H9 (cell line): ENCODE measurements around the gene NSF. TPM values are rescaled to one million over a fixed set of nuclear protein-coding genes. Genes with fewer than 3 reads are reported as not detected.
A peak's percentile ranks its signal among the peaks of the same experiment; 100 is the strongest.

Source experiments
- DNase-seq: peaks from one replicate; pipeline ENCODE4 v3.0.0-alpha.2; 2017
- H2AFZ ChIP-seq: one replicate; pipeline ENCODE4 v1.6.1; 2013; ENCODE audit warnings: mild to moderate bottlenecking, low read length, control low read depth, moderate library complexity
- H2AK5ac ChIP-seq: 2 replicates; pipeline ENCODE4 v1.6.1; 2013; ENCODE audit warnings: low read length, control low read depth, mixed read lengths; ENCODE audit not compliant: insufficient read length
- H2BK120ac ChIP-seq: one replicate; pipeline ENCODE4 v1.6.1; 2013; ENCODE audit warnings: low read depth, mild to moderate bottlenecking, low read length, control low read depth, inconsistent platforms; ENCODE audit not compliant: poor library complexity, severe bottlenecking
- H2BK12ac ChIP-seq: 2 replicates; pipeline ENCODE4 v1.6.1; 2013; ENCODE audit warnings: low read length, control low read depth, mixed read lengths, low read depth; ENCODE audit not compliant: insufficient read length
- H2BK15ac ChIP-seq: 2 replicates; pipeline ENCODE4 v1.6.1; 2013; ENCODE audit warnings: low read depth, low read length, control low read depth
- H2BK20ac ChIP-seq: one replicate; pipeline ENCODE4 v1.6.1; 2013; ENCODE audit warnings: low read depth, mild to moderate bottlenecking, low read length, control low read depth, inconsistent platforms; ENCODE audit not compliant: poor library complexity, severe bottlenecking
- H2BK5ac ChIP-seq: 2 replicates; pipeline ENCODE4 v1.6.1; 2013; ENCODE audit warnings: low read length, control low read depth, mixed read lengths; ENCODE audit not compliant: insufficient read length
- H3K14ac ChIP-seq: 2 replicates; pipeline ENCODE4 v1.6.1; 2013; ENCODE audit warnings: low read length, control low read depth; ENCODE audit not compliant: insufficient read depth
- H3K18ac ChIP-seq: 2 replicates; pipeline ENCODE4 v1.6.1; 2013; ENCODE audit warnings: low read depth, mild to moderate bottlenecking, mixed read lengths, low read length, control low read depth; ENCODE audit not compliant: insufficient read length
- H3K23ac ChIP-seq: 2 replicates; pipeline ENCODE4 v1.6.1; 2013; ENCODE audit warnings: low read length, control low read depth, mixed read lengths, low read depth; ENCODE audit not compliant: insufficient read length
- H3K23me2 ChIP-seq: 2 replicates; pipeline ENCODE4 v1.6.1; 2013; ENCODE audit warnings: low read depth, mild to moderate bottlenecking, mixed read lengths, low read length, control low read depth; ENCODE audit not compliant: insufficient read length, poor library complexity, severe bottlenecking
- H3K27ac ChIP-seq: 2 replicates; pipeline ENCODE4 v1.5.1; 2013; ENCODE audit warnings: low read length, control low read depth, mixed read lengths, low read depth; ENCODE audit not compliant: insufficient read length
- H3K27me3 ChIP-seq: 2 replicates; pipeline ENCODE4 v1.6.1; 2013; ENCODE audit warnings: low read length, control low read depth, inconsistent platforms; ENCODE audit not compliant: insufficient read depth
- H3K4ac ChIP-seq: 2 replicates; pipeline ENCODE4 v1.6.1; 2013; ENCODE audit warnings: low read depth, mild to moderate bottlenecking, control low read depth, inconsistent platforms, low read length, moderate library complexity
- H3K4me1 ChIP-seq: 2 replicates; pipeline ENCODE4 v1.6.1; 2013; ENCODE audit warnings: low read length, control low read depth, inconsistent platforms; ENCODE audit not compliant: insufficient read depth
- H3K4me2 ChIP-seq: 2 replicates; pipeline ENCODE4 v1.6.1; 2013; ENCODE audit warnings: low read length, control low read depth, mixed read lengths; ENCODE audit not compliant: insufficient read length, insufficient read depth
- H3K56ac ChIP-seq: 2 replicates; pipeline ENCODE4 v1.6.1; 2013; ENCODE audit warnings: low read depth, mild to moderate bottlenecking, mixed read lengths, low read length, control low read depth; ENCODE audit not compliant: insufficient read length
- H3K79me1 ChIP-seq: 2 replicates; pipeline ENCODE4 v1.6.1; 2013; ENCODE audit warnings: low read depth, mild to moderate bottlenecking, moderate library complexity, low read length, control low read depth, inconsistent platforms; ENCODE audit not compliant: insufficient read depth, poor library complexity, severe bottlenecking
- H3K79me2 ChIP-seq: 2 replicates; pipeline ENCODE4 v1.6.1; 2013; ENCODE audit warnings: low read length, control low read depth, inconsistent platforms; ENCODE audit not compliant: insufficient read depth
- H3K9ac ChIP-seq: 2 replicates; pipeline ENCODE4 v1.6.1; 2013; ENCODE audit warnings: low read length, control low read depth, mixed read lengths; ENCODE audit not compliant: insufficient read length; ENCODE audit errors: extremely low read depth
- H3K9me3 ChIP-seq: one replicate; pipeline ENCODE4 v1.6.1; 2013; ENCODE audit warnings: low read depth, low read length, inconsistent platforms; ENCODE audit not compliant: control insufficient read depth
- H3T11ph ChIP-seq: one replicate; pipeline ENCODE4 v1.6.1; 2013; ENCODE audit warnings: mild to moderate bottlenecking, low read length, control low read depth, inconsistent platforms
- H4K20me1 ChIP-seq: one replicate; pipeline ENCODE4 v1.6.1; 2013; ENCODE audit not compliant: control insufficient read depth, insufficient read length, insufficient read depth
- H4K5ac ChIP-seq: 2 replicates; pipeline ENCODE4 v1.6.1; 2013; ENCODE audit warnings: low read depth, mild to moderate bottlenecking, mixed read lengths, low read length, control low read depth; ENCODE audit not compliant: insufficient read length
- H4K8ac ChIP-seq: replicated peaks from 2 replicates; pipeline ENCODE4 v1.6.1; 2013; ENCODE audit warnings: low read length, control low read depth, mixed read lengths, low read depth; ENCODE audit not compliant: insufficient read length
- H4K91ac ChIP-seq: 2 replicates; pipeline ENCODE4 v1.6.1; 2013; ENCODE audit warnings: low read depth, mild to moderate bottlenecking, moderate library complexity, mixed read lengths, low read length, control low read depth; ENCODE audit not compliant: insufficient read length
- H3K27ac Mint-ChIP-seq, 3 experiments: 2 replicates in 2 of 3; 3 replicates in 1 of 3; pipeline ENCODE4 v1.8.0; 2020 to 2021; ENCODE audit warnings: mixed read lengths in 3 of 3, mild to moderate bottlenecking in 1 of 3, moderate library complexity in 1 of 3
- H3K27me3 Mint-ChIP-seq: 2 replicates; pipeline ENCODE4 v1.8.0; 2021; ENCODE audit warnings: low read depth, mild to moderate bottlenecking, moderate library complexity, mixed read lengths
- H3K36me3 Mint-ChIP-seq, 3 experiments: 2 replicates in 2 of 3; 3 replicates in 1 of 3; pipeline ENCODE4 v1.8.0; 2020 to 2021; ENCODE audit warnings: low read depth in 3 of 3, mixed read lengths in 3 of 3; ENCODE audit not compliant: insufficient read depth in 1 of 3
- H3K4me1 Mint-ChIP-seq, 2 experiments: 2 replicates each; pipeline ENCODE4 v1.8.0; 2020; ENCODE audit warnings: mixed read lengths in 2 of 2
- H3K4me3 Mint-ChIP-seq, 2 experiments: 2 replicates in 1 of 2; 3 replicates in 1 of 2; pipeline ENCODE4 v1.8.0; 2020 to 2021; ENCODE audit warnings: mild to moderate bottlenecking in 2 of 2, mixed read lengths in 2 of 2, moderate library complexity in 1 of 2
- H3K9me3 Mint-ChIP-seq, 2 experiments: 2 replicates in 1 of 2; 3 replicates in 1 of 2; pipeline ENCODE4 v1.8.0; 2020; ENCODE audit warnings: mild to moderate bottlenecking in 2 of 2, mixed read lengths in 2 of 2, moderate library complexity in 1 of 2
- CTCF ChIP-seq: fragments of 200-600 bp; sonication (generic); conservative IDR thresholded peaks from 3 replicates; pipeline ENCODE4 v1.8.0; 2021; ENCODE audit warnings: antibody characterized with exemption, mild to moderate bottlenecking
- WGBS: extraction: QIAGEN DNeasy Blood & Tissue Kit; methylation state at CpG from one replicate; pipeline ENCODE4 v1.1.7; 2013; ENCODE audit warnings: missing lambda C conversion rate, low lambda C conversion rate, mixed read lengths; ENCODE audit not compliant: insufficient read length; ENCODE audit errors: extremely low coverage; 5-methylcytosine and 5-hydroxymethylcytosine counted together
- total RNA-seq: library from RNA; stranded (reverse); gene quantifications from 2 replicates; pipeline ENCODE4 v1.2.1, GENCODE V29; 2021

The NSF gene
- total RNA-seq, 1 experiment from 2014 or later = 36.4 TPM

GRCh38 chr17:46772475-46773220, 182.2 kb downstream of the NSF start:
- H3K4ac ChIP-seq = no peak overlapping the region
- peak overlapping the region; percentile 74 to 96 (median 90); a peak in 5 of 7 replicates for H3K27ac Mint-ChIP-seq
- peak overlapping the region; percentile 93 for H3K18ac ChIP-seq
- H2BK15ac ChIP-seq = no peak overlapping the region
- H3K79me2 ChIP-seq = no peaks in the 10 kb centered on the region
- H3K4me1 ChIP-seq = peaks cover 3% of the 10 kb centered on the region; the same call in 1 of the 2 replicates
- H3K36me3 Mint-ChIP-seq = peaks cover 3 to 25% (median 5%) of the 10 kb centered on the region in 3 experiments; a peak in 5 of 7 replicates
- peak overlapping the region; percentile 60 to 80 for H3K4me3 Mint-ChIP-seq
- no peaks in the 10 kb centered on the region for H3K79me1 ChIP-seq
- H4K20me1 ChIP-seq = no peaks in the 10 kb centered on the region
- no CpG with 5 or more reads among the region's 16 CpGs for WGBS
- peak overlapping the region; percentile 75; the same call in 1 of the 2 replicates for H3K14ac ChIP-seq
- no peak overlapping the region for H3K56ac ChIP-seq
- H3K9ac ChIP-seq = no peak overlapping the region
- H2BK120ac ChIP-seq = no peak overlapping the region
- H3K9me3 Mint-ChIP-seq = peaks cover 0 to 3% of the 10 kb centered on the region in 2 experiments; a peak in 1 of 5 replicates
- H3K4me2 ChIP-seq = peak overlapping the region; percentile 34
- H4K91ac ChIP-seq = no peak overlapping the region
- DNase-seq = peak; percentile 97
- no peak for TF ChIP-seq CTCF
- H2BK12ac ChIP-seq = peak overlapping the region; percentile 58
- H3T11ph ChIP-seq = no peak overlapping the region
- peaks cover 77% of the 10 kb centered on the region for H3K27me3 Mint-ChIP-seq
- H3K27me3 ChIP-seq = peaks cover 29% of the 10 kb centered on the region; the same call in 1 of the 2 replicates
- H4K5ac ChIP-seq = no peak overlapping the region
- H3K4me1 Mint-ChIP-seq = peaks cover 26 to 33% of the 10 kb centered on the region in 2 experiments
- H2AFZ ChIP-seq = no peak overlapping the region
- H4K8ac ChIP-seq = no peak overlapping the region
- no peak overlapping the region for H2BK20ac ChIP-seq
- no peaks in the 10 kb centered on the region for H3K9me3 ChIP-seq
- peak overlapping the region; percentile 79 for H2AK5ac ChIP-seq
- H3K23ac ChIP-seq = no peak overlapping the region
- peak overlapping the region; percentile 75 for H3K27ac ChIP-seq
- no peak overlapping the region for H2BK5ac ChIP-seq
- peaks cover 9% of the 10 kb centered on the region for H3K23me2 ChIP-seq
